Amniotic stem cell (primary cell): ENCODE results near the gene TRDN.
"Not testable (repeated sequence)": the region's sequence is repeated elsewhere in the genome, so short reads cannot be mapped to it uniquely, and the experiment has no call there.

ENCODE experiments used
- DNase-seq: peaks from one replicate; lab custom pipeline; 2025; lab: John Stamatoyannopoulos, UW

TRDN gene

GRCh38 chr6:123402052-123402451, 234.7 kb downstream of the TRDN start:
- no peak for DNase-seq

GRCh38 chr6:123398072-123398471, 238.7 kb downstream of the TRDN start:
- DNase-seq, result no peak

GRCh38 chr6:123393331-123393730, 243.4 kb downstream of the TRDN start:
- DNase-seq, result no peak

GRCh38 chr6:123383718-123384117, 253.0 kb downstream of the TRDN start:
- no peak for DNase-seq

- DNase-seq, result no peak
Measured at GRCh38 chr6:123380257-123380656, 256.5 kb downstream of the TRDN start.

GRCh38 chr6:123372737-123373136, 264.0 kb downstream of the TRDN start:
- DNase-seq, result no peak

- no peak for DNase-seq
Measured at GRCh38 chr6:123363912-123364311, 272.8 kb downstream of the TRDN start.

- DNase-seq, result no peak
Measured at GRCh38 chr6:123360359-123360758, 276.4 kb downstream of the TRDN start.

- no peak for DNase-seq
Measured at GRCh38 chr6:123352705-123353104, 284.0 kb downstream of the TRDN start.

- no peak for DNase-seq
Measured at GRCh38 chr6:123352279-123352678, 284.5 kb downstream of the TRDN start.

GRCh38 chr6:123343836-123344235, 292.9 kb downstream of the TRDN start:
- no peak for DNase-seq

GRCh38 chr6:123338394-123338793, 298.4 kb downstream of the TRDN start:
- DNase-seq, result no peak

GRCh38 chr6:123333000-123333756, 303.6 kb downstream of the TRDN start:
- DNase-seq, result no peak

GRCh38 chr6:123332070-123332469, 304.7 kb downstream of the TRDN start:
- DNase-seq, result no peak

GRCh38 chr6:123329337-123329736, 307.4 kb downstream of the TRDN start:
- no peak for DNase-seq

GRCh38 chr6:123323452-123324329, 313.1 kb downstream of the TRDN start:
- no peak for DNase-seq

- no peak for DNase-seq
Measured at GRCh38 chr6:123321020-123321419, 315.7 kb downstream of the TRDN start.

GRCh38 chr6:123316733-123317323, 319.9 kb downstream of the TRDN start:
- DNase-seq, result no peak

GRCh38 chr6:123314459-123314858, 322.3 kb downstream of the TRDN start:
- not testable (repeated sequence) for DNase-seq

- no peak for DNase-seq
Measured at GRCh38 chr6:123309130-123309529, 327.6 kb downstream of the TRDN start.

GRCh38 chr6:123306334-123306733, 330.4 kb downstream of the TRDN start:
- no peak for DNase-seq

GRCh38 chr6:123295672-123296071, 341.1 kb downstream of the TRDN start:
- DNase-seq, result no peak

- no peak for DNase-seq
Measured at GRCh38 chr6:123295181-123295580, 341.6 kb downstream of the TRDN start.
